Brain microvascular endothelial cell (primary cell): Measurements from ENCODE around the gene LPIN1.
"Not testable (repeated sequence)": the region's sequence is repeated elsewhere in the genome, so short reads cannot be mapped to it uniquely, and the experiment has no call there.

ENCODE experiments used
- DNase-seq: peaks from one replicate; pipeline ENCODE4 v3.0.0-alpha.2; 2020
- H3K27ac ChIP-seq: fragments of 250-450 bp; sonication (Bioruptor Pico); 2 replicates; pipeline ENCODE4 v1.5.1; 2020; ENCODE audit warnings: mild to moderate bottlenecking, moderate library complexity
- H3K27me3 ChIP-seq: fragments of 250-450 bp; sonication (Bioruptor Pico); replicated peaks from 2 replicates; pipeline ENCODE4 v1.5.1; 2020; ENCODE audit warnings: mild to moderate bottlenecking
- H3K36me3 ChIP-seq: fragments of 250-450 bp; sonication (Bioruptor Pico); replicated peaks from 2 replicates; pipeline ENCODE4 v1.5.1; 2020; ENCODE audit warnings: mild to moderate bottlenecking
- H3K4me3 ChIP-seq: 2 replicates; pipeline ENCODE4 v1.5.1; 2011; ENCODE audit warnings: low read depth, mild to moderate bottlenecking, control low read depth, low read length, moderate library complexity
- in situ Hi-C: cut with HindIII; loops from 2 replicates; pipeline ENCODE4 v1.10.0; 2017; ENCODE audit warnings: low sequenced_read_pairs, low pct_ligation_motif_present
- TF ChIP-seq, protein P1 (sequence below): IDR thresholded peaks from 2 replicates; pipeline ENCODE4 v1.5.1; 2011; ENCODE audit warnings: low read depth, mild to moderate bottlenecking, moderate library complexity, low read length, control low read depth, inconsistent platforms; ENCODE audit errors: missing control alignments

Gene LPIN1

GRCh38 chr2:11724151-11724550 is 22.3 kb upstream of the LPIN1 start:
- H3K27me3 ChIP-seq, result peaks cover 26% of the 10 kb centered on the region
- H3K27ac ChIP-seq, result no peak overlapping the region
- DNase-seq, result no peak
- in situ Hi-C loops, result no loop called here
- TF ChIP-seq, protein P1, sequence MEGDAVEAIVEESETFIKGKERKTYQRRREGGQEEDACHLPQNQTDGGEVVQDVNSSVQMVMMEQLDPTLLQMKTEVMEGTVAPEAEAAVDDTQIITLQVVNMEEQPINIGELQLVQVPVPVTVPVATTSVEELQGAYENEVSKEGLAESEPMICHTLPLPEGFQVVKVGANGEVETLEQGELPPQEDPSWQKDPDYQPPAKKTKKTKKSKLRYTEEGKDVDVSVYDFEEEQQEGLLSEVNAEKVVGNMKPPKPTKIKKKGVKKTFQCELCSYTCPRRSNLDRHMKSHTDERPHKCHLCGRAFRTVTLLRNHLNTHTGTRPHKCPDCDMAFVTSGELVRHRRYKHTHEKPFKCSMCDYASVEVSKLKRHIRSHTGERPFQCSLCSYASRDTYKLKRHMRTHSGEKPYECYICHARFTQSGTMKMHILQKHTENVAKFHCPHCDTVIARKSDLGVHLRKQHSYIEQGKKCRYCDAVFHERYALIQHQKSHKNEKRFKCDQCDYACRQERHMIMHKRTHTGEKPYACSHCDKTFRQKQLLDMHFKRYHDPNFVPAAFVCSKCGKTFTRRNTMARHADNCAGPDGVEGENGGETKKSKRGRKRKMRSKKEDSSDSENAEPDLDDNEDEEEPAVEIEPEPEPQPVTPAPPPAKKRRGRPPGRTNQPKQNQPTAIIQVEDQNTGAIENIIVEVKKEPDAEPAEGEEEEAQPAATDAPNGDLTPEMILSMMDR, result no peak
- H3K4me3 ChIP-seq, result no peak overlapping the region
- no peaks in the 10 kb centered on the region for H3K36me3 ChIP-seq

GRCh38 chr2:11726384-11726783 is 20.0 kb upstream of the LPIN1 start:
- H3K27me3 ChIP-seq, result peaks cover 22% of the 10 kb centered on the region
- H3K27ac ChIP-seq, result no peak overlapping the region
- no peak for DNase-seq
- H3K36me3 ChIP-seq, result no peaks in the 10 kb centered on the region
- in situ Hi-C loops, result no loop called here
- TF ChIP-seq, protein P1, result no peak
- no peak overlapping the region for H3K4me3 ChIP-seq

- TF ChIP-seq, protein P1, result no peak
- in situ Hi-C loops, result no loop called here
- Histone ChIP-seq H3K27me3 (peaks cover 11% of the 10 kb centered on the region), H3K36me3 (no peaks in the 10 kb centered on the region), H3K27ac (no peak overlapping the region), H3K4me3 (no peak overlapping the region)
- no peak for DNase-seq
Observed at GRCh38 chr2:11729362-11730212, 16.8 kb upstream of the LPIN1 start.

DNA sequence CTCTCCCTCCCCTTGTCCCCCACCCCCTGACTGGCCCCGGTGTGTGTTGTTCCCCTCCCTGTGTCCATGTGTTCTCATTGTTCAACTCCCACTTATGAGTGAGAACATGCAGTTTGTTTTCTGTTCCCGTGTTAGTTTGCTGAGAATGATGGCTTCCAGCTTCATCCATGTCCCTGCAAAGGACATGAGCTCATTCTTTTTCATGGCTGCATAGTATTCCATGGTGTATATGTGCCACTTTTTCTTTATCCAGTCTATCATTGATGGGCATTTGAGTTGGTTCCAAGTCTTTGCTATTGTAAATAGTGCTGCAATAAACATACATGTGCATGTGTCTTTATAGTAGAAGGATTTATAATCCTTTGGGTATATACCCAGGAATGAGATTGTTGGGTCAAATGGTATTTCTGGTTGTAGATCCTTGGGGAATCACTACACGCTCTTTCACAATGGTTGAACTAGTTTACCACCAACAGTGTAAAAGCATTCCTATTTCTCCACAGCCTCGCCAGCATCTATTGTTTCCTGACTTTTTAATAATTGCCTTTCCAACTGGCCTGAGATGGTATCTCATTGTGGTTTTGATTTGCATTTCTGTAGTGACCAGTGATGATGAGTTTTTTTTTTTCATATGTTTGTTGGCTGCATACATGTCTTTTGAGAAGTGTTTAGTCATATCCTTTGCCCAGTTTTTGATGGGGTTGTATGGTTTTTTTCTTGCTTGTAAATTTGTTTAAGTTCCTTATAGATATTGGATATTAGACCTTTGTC is 15.0 kb upstream of the LPIN1 start:
- not testable (repeated sequence) for H3K27ac ChIP-seq

DNA sequence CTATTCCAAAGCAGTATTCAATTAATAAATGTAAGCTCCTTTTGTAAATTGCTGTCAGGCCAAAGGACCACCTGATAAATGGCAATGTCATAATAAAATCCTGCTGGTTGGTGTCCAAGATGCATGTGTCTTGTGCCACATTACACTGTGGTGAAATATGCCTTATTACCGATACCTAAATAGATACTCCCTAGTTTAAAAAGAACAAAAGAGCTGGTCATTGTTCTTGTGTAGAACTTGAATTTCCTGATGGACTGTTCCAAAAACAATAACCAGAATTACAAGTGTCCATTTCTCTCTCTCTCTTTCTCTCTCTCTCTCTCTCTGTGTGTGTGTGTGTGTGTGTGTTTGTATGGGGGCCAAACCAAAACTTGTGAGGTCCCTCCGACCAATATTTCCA is 13.8 kb upstream of the LPIN1 start:
- DNase-seq, result no peak
- Histone ChIP-seq H3K4me3 (no peak overlapping the region), H3K27ac (no peak overlapping the region), H3K36me3 (no peaks in the 10 kb centered on the region), H3K27me3 (peaks cover 13% of the 10 kb centered on the region)
- TF ChIP-seq, protein P1, result no peak
- in situ Hi-C loops, result no loop called here

More for the DNA sequence above, 15.0 kb upstream of the LPIN1 start:
- DNase-seq, H3K36me3 ChIP-seq, in situ Hi-C loops, H3K4me3 ChIP-seq: not testable (repeated sequence)
- peaks cover 13% of the 10 kb centered on the region for H3K27me3 ChIP-seq

DNA sequence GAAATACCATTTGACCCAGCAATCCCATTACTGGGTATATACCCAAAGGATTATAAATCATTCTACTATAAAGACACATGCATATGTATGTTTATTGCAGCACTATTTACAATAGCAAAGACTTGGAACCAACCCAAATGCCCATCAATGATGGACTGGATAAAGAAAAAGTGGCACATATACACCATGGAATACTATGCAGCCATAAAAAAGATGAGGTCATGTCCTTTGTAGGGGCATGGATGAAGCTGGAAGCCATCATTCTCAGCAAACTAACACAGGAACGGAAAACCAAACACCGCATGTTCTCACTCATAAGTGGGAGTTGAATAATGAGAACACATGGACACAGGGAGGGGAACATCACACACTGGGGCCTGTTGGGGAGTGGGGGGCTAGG is 8.6 kb upstream of the LPIN1 start:
- H3K27me3 ChIP-seq, in situ Hi-C loops, H3K27ac ChIP-seq, DNase-seq, H3K4me3 ChIP-seq, H3K36me3 ChIP-seq: not testable (repeated sequence)
